GM21367 (cell line): Measurements from ENCODE around the gene DGCR8.
"Not testable (repeated sequence)": the region's sequence is repeated elsewhere in the genome, so short reads cannot be mapped to it uniquely, and the experiment has no call there.

ENCODE experiments used
- ATAC-seq: cut with Tn5 transposase; IDR thresholded peaks from one replicate; pipeline ENCODE4 v1.9.1; 2021; ENCODE audit not compliant: unreplicated experiment

The DGCR8 gene

GRCh38 chr22:20065896-20066616 is 14.0 kb upstream of the DGCR8 start:
- ATAC-seq, result no peak

- no peak for ATAC-seq
Observed at GRCh38 chr22:20066617-20067383, 13.2 kb upstream of the DGCR8 start.

- not testable (repeated sequence) for ATAC-seq
Observed at GRCh38 chr22:20067384-20067682, 12.7 kb upstream of the DGCR8 start.

GRCh38 chr22:20068640-20069039 is 11.4 kb upstream of the DGCR8 start:
- ATAC-seq, result no peak

GRCh38 chr22:20069331-20070042 is 10.6 kb upstream of the DGCR8 start:
- ATAC-seq, result no peak

- no peak for ATAC-seq
Observed at GRCh38 chr22:20071524-20071972, 8.5 kb upstream of the DGCR8 start.

- ATAC-seq, result no peak
Observed at GRCh38 chr22:20076627-20077172, 3.3 kb upstream of the DGCR8 start.

- ATAC-seq, result peak; percentile 40
Observed at GRCh38 chr22:20080445-20080775, 369 bp downstream of the DGCR8 start.

GRCh38 chr22:20080776-20081654 is 974 bp downstream of the DGCR8 start:
- ATAC-seq, result no peak

GRCh38 chr22:20083157-20083890 is 3.3 kb downstream of the DGCR8 start:
- ATAC-seq, result no peak

GRCh38 chr22:20083891-20084546 is 4.0 kb downstream of the DGCR8 start:
- ATAC-seq, result no peak

GRCh38 chr22:20084547-20085413 is 4.7 kb downstream of the DGCR8 start:
- ATAC-seq, result no peak

GRCh38 chr22:20085651-20086050 is 5.6 kb downstream of the DGCR8 start:
- no peak for ATAC-seq

- ATAC-seq, result no peak
Observed at GRCh38 chr22:20086101-20086599, 6.1 kb downstream of the DGCR8 start.

- ATAC-seq, result no peak
Observed at GRCh38 chr22:20086763-20087162, 6.7 kb downstream of the DGCR8 start.

GRCh38 chr22:20087319-20088262 is 7.5 kb downstream of the DGCR8 start:
- ATAC-seq, result no peak

- ATAC-seq, result no peak
Observed at GRCh38 chr22:20088263-20088648, 8.2 kb downstream of the DGCR8 start.
